DND-41 (cell line): Measurements from ENCODE around the gene VAC14.

Source experiments
- ATAC-seq: fragments of 200-7000 bp; cut with Tn5 transposase; 3 replicates; pipeline ENCODE4 v1.9.1; 2021; ENCODE audit warnings: low read depth; ENCODE audit not compliant: insufficient read depth
- DNase-seq: peaks from one replicate; pipeline ENCODE4 v3.0.0-alpha.2; 2020
- H2AFZ ChIP-seq: 2 replicates; pipeline ENCODE4 v1.6.0; 2012; ENCODE audit warnings: low read depth, low read length
- H3K27ac ChIP-seq: 2 replicates; pipeline ENCODE4 v1.5.1; 2012; ENCODE audit warnings: low read length, inconsistent platforms
- H3K27me3 ChIP-seq: fragments of 200-600 bp; sonication (generic); 2 replicates; pipeline ENCODE4 v1.6.0; 2012; ENCODE audit warnings: low read length, mild to moderate bottlenecking, inconsistent platforms; ENCODE audit not compliant: insufficient read depth, poor library complexity
- H3K36me3 ChIP-seq: 2 replicates; pipeline ENCODE4 v1.5.1; 2012; ENCODE audit warnings: low read length, inconsistent platforms; ENCODE audit not compliant: insufficient read depth
- H3K4me1 ChIP-seq: 2 replicates; pipeline ENCODE4 v1.5.1; 2012; ENCODE audit warnings: mild to moderate bottlenecking, low read length; ENCODE audit not compliant: insufficient read depth
- H3K4me2 ChIP-seq: 2 replicates; pipeline ENCODE4 v1.6.0; 2012; ENCODE audit warnings: mild to moderate bottlenecking, moderate library complexity, low read length, inconsistent platforms; ENCODE audit not compliant: insufficient read depth
- H3K4me3 ChIP-seq, 2 experiments: fragments of 200-600 bp in 1 of 2; shearing (Covaris generic) in 1 of 2; 2 replicates each; pipeline ENCODE4 v1.5.1; 2012 to 2016; ENCODE audit warnings: inconsistent platforms in 2 of 2, low read length in 2 of 2, mild to moderate bottlenecking in 2 of 2, low read depth in 1 of 2, moderate library complexity in 1 of 2
- H3K79me2 ChIP-seq: 2 replicates; pipeline ENCODE4 v1.6.0; 2012; ENCODE audit warnings: low read length, inconsistent platforms; ENCODE audit not compliant: insufficient read depth
- H3K9ac ChIP-seq: 2 replicates; pipeline ENCODE4 v1.6.0; 2012; ENCODE audit warnings: low read depth, mild to moderate bottlenecking, inconsistent platforms, low read length, moderate library complexity
- H3K9me3 ChIP-seq: 2 replicates; pipeline ENCODE4 v1.5.1; 2012; ENCODE audit warnings: low read length, moderate library complexity, mild to moderate bottlenecking, inconsistent platforms; ENCODE audit not compliant: insufficient read depth, severe bottlenecking
- H4K20me1 ChIP-seq: 2 replicates; pipeline ENCODE4 v1.6.0; 2012; ENCODE audit warnings: low read length; ENCODE audit not compliant: insufficient read depth
- EZH2 ChIP-seq: IDR thresholded peaks from 3 replicates; pipeline ENCODE4 v1.6.1; 2012; ENCODE audit warnings: borderline replicate concordance, low read depth, mild to moderate bottlenecking, moderate library complexity, low read length, inconsistent platforms; ENCODE audit not compliant: severe bottlenecking
- TF ChIP-seq, protein P1 (sequence below): IDR thresholded peaks from 2 replicates; pipeline ENCODE4 v1.5.1; 2012; ENCODE audit warnings: borderline replicate concordance, low read length, moderate library complexity, mild to moderate bottlenecking; ENCODE audit not compliant: poor library complexity, severe bottlenecking; ENCODE audit errors: extremely low read depth

VAC14 gene

DNA sequence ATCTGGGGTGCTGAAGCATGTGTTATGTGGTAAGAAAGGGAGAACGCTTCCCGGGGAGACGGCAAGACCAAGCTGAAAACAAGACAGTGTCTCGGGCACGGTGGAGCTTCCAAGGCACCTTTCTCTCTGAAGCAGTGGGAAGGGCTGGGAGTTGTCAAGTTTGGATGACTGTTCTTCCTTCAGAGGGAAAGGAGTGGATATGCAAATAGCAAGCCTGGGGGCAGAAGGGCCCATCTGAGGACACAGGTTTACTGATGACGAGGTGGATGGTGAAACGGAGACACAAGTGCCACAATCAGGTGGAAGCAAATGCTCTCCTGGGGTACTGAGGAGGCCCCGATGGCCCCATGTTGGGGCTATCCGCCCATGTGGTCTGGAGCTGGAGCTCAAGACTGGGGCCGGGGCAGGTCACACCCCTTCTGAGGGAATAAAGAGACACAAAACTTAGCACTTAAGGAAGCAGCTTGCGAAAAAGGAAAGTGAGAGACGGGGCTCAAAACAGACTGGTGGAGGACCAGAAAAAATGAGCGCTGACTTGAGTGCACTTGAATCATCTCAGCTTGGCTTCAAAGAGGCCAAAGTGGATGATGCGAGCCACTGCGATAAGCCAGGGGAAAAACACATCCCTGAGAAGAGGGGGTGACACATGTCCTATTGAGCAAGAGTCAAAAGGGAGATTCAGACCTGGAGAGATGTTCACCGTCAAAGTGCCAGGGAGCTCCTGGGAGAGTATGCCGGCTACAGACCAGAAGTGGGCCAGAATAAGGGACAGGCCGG, 80.3 kb downstream of the VAC14 start:
- no peak overlapping the region for H3K4me3 ChIP-seq
- no peak for TF ChIP-seq EZH2
- TF ChIP-seq, protein P1, sequence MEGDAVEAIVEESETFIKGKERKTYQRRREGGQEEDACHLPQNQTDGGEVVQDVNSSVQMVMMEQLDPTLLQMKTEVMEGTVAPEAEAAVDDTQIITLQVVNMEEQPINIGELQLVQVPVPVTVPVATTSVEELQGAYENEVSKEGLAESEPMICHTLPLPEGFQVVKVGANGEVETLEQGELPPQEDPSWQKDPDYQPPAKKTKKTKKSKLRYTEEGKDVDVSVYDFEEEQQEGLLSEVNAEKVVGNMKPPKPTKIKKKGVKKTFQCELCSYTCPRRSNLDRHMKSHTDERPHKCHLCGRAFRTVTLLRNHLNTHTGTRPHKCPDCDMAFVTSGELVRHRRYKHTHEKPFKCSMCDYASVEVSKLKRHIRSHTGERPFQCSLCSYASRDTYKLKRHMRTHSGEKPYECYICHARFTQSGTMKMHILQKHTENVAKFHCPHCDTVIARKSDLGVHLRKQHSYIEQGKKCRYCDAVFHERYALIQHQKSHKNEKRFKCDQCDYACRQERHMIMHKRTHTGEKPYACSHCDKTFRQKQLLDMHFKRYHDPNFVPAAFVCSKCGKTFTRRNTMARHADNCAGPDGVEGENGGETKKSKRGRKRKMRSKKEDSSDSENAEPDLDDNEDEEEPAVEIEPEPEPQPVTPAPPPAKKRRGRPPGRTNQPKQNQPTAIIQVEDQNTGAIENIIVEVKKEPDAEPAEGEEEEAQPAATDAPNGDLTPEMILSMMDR, result no peak
- H3K36me3 ChIP-seq, result peaks cover 19% of the 10 kb centered on the region
- H3K9me3 ChIP-seq, result no peaks in the 10 kb centered on the region
- H3K9ac ChIP-seq, result no peak overlapping the region
- no peak for DNase-seq
- H2AFZ ChIP-seq, result no peak overlapping the region
- no peaks in the 10 kb centered on the region for H3K79me2 ChIP-seq
- H3K27me3 ChIP-seq, result no peaks in the 10 kb centered on the region
- H3K4me1 ChIP-seq, result no peaks in the 10 kb centered on the region
- H4K20me1 ChIP-seq, result no peaks in the 10 kb centered on the region
- no peak overlapping the region for H3K4me2 ChIP-seq
- no peak for ATAC-seq
- H3K27ac ChIP-seq, result no peak overlapping the region

DNA sequence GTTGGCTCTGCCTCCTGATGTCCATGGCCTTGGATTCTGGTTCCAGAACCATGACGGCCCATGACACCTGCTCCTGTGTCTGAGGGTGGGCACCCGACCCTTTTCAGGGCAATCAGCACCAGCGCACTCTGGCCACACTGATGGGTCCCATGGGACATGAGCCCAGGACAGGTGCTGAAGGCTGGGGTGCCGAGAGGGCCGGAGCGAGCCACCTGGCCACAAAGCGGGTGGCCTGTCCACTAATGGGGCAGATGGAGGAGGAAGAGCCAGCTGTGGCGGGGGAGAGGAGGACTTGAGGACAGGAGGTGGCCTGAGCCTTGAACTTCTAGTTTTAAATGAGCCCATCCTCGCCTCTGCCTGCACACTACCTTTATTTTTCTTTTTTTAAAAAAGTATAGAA, 83.9 kb downstream of the VAC14 start:
- H3K4me3 ChIP-seq, result no peak overlapping the region
- no peak overlapping the region for H2AFZ ChIP-seq
- ATAC-seq (no peak), DNase-seq (no peak)
- no peaks in the 10 kb centered on the region for H3K9me3 ChIP-seq
- H3K4me1 ChIP-seq, result no peaks in the 10 kb centered on the region
- TF ChIP-seq, protein P1, result no peak
- TF ChIP-seq EZH2, result no peak
- H3K79me2 ChIP-seq, result no peaks in the 10 kb centered on the region
- H3K27ac ChIP-seq, result no peak overlapping the region
- H4K20me1 ChIP-seq, result peaks cover 15% of the 10 kb centered on the region
- H3K9ac ChIP-seq, result no peak overlapping the region
- no peaks in the 10 kb centered on the region for H3K27me3 ChIP-seq
- H3K36me3 ChIP-seq, result peaks cover 23% of the 10 kb centered on the region
- H3K4me2 ChIP-seq, result no peak overlapping the region

DNA sequence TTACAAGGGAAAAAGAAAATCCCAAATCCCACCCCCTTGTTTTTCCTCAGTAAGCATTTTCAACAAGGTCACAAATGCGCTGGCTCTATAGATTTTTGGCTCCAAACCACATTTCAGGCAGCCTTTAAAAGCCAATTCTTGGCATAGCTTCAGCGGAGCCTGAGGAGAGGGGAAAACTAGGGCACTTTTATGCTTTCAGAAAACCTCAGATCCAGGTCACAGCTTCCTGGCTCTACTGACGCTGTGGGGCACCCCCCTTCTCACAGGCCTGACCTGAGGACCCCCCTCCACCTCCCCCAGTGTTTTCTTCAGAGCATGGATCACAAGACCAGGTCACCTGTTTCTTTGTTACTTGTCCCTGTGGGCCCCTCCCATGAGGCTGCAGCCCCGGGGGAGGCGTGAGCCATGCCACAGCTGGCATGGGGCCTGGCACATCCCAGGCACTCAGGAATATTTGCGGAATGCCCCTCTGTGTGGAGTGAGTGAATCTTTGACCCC, 85.0 kb downstream of the VAC14 start:
- Histone ChIP-seq H2AFZ (no peak overlapping the region), H3K79me2 (no peaks in the 10 kb centered on the region), H3K27ac (no peak overlapping the region), H3K4me1 (no peaks in the 10 kb centered on the region), H3K27me3 (no peaks in the 10 kb centered on the region), H4K20me1 (peaks cover 15% of the 10 kb centered on the region), H3K4me2 (no peak overlapping the region), H3K36me3 (peaks cover 18% of the 10 kb centered on the region; the same call in 1 of the 2 replicates), H3K9me3 (no peaks in the 10 kb centered on the region), H3K9ac (no peak overlapping the region), H3K4me3 (no peak overlapping the region)
- TF ChIP-seq, protein P1, result no peak
- no peak for TF ChIP-seq EZH2
- DNase-seq (no peak), ATAC-seq (no peak)
